GM12892 (cell line): ENCODE results near the gene PEAK3.

Source experiments
- POLR2A ChIP-seq: IDR thresholded peaks from 2 replicates; pipeline ENCODE4 v1.6.1; 2011; ENCODE audit warnings: low read depth, low read length, control low read depth
- POLR2AphosphoS5 ChIP-seq: IDR thresholded peaks from 2 replicates; pipeline ENCODE4 v1.6.1; 2011; ENCODE audit warnings: low read depth, low read length, control low read depth

GRCh38 chr19:2244486-2244885 is 37.5 kb downstream of the PEAK3 start:
- no peak for TF ChIP-seq POLR2A
- no peak for TF ChIP-seq POLR2AphosphoS5
